GM10248 (cell line): ENCODE results near the gene TMEM18.

Source experiments
- CTCF ChIA-PET: fragments of 300-600 bp; sonication (Branson Sonifier 250); formaldehyde crosslinking; extraction: SDS; loops from one replicate; lab custom pipeline; 2021; ENCODE audit warnings: antibody characterized with exemption; lab: Yijun Ruan, JAX
- POLR2A ChIA-PET: fragments of 350-650 bp; sonication (Branson Sonifier 250); formaldehyde crosslinking; extraction: SDS; loops from one replicate; lab custom pipeline; 2020; ENCODE audit warnings: antibody characterized with exemption; lab: Yijun Ruan, JAX
- DNase-seq: peaks from one replicate; pipeline ENCODE4 v3.0.0; 2012; ENCODE audit errors: extremely low spot score
- TF ChIP-seq, protein P1 (sequence below): IDR thresholded peaks from 2 replicates; pipeline ENCODE4 v1.5.1; 2012; ENCODE audit warnings: mild to moderate bottlenecking, low read depth; ENCODE audit errors: extremely low read depth, missing control alignments, control extremely low read depth

Gene TMEM18

DNA sequence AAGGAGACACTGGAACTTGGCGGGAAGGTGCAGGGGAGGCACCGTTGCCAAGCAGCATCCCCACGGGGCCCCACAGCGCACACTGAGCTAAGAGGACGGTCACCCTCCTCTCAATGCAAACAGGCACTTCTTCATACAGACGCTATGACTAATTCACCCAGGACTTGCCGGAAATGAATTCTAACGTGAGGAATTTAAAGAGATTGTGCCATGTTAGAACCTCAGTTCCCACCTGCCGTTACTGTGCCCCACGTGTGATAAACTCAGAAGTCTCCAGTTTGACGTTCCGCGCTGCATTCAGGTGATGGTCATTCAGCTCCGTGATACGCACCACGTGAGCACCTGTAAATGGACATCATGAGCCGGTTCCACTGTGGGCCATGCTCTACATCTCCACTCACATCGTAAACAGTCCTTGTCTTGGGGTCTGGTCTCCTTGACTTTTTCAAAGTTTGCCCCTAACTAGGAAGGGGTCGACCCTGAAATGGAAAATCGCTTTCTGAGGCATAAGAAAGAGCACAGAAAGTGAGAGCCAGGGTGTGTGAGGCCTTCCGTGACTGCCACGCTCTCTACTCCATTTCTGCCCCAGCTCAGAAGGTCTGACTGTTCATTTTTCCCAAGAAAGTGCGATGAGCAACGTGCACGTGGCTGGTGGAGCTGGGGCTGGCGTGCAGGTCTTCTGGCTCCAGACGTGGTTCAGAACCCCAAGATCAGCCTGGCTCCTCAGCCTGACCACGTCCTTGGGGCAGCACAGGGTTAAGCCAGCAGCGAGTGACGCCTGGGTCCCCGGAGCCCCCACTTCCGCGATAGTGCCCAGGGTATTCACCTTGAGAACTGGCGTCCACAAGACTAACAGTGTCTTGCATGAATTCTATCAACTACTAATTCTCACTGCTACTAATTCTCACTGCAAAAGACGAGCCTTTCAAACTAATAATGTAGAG, 35.1 kb downstream of the TMEM18 start:
- POLR2A ChIA-PET, result no interaction called here

GRCh38 chr2:641164-641871, 35.9 kb downstream of the TMEM18 start:
- DNase-seq, result no peak
- TF ChIP-seq, protein P1, sequence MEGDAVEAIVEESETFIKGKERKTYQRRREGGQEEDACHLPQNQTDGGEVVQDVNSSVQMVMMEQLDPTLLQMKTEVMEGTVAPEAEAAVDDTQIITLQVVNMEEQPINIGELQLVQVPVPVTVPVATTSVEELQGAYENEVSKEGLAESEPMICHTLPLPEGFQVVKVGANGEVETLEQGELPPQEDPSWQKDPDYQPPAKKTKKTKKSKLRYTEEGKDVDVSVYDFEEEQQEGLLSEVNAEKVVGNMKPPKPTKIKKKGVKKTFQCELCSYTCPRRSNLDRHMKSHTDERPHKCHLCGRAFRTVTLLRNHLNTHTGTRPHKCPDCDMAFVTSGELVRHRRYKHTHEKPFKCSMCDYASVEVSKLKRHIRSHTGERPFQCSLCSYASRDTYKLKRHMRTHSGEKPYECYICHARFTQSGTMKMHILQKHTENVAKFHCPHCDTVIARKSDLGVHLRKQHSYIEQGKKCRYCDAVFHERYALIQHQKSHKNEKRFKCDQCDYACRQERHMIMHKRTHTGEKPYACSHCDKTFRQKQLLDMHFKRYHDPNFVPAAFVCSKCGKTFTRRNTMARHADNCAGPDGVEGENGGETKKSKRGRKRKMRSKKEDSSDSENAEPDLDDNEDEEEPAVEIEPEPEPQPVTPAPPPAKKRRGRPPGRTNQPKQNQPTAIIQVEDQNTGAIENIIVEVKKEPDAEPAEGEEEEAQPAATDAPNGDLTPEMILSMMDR, result no peak
- ChIA-PET POLR2A (no interaction called here), CTCF (no interaction called here)

More for the DNA sequence above, 35.1 kb downstream of the TMEM18 start:
- DNase-seq, result no peak
- TF ChIP-seq, protein P1, result no peak
- CTCF ChIA-PET, result no interaction called here

DNA sequence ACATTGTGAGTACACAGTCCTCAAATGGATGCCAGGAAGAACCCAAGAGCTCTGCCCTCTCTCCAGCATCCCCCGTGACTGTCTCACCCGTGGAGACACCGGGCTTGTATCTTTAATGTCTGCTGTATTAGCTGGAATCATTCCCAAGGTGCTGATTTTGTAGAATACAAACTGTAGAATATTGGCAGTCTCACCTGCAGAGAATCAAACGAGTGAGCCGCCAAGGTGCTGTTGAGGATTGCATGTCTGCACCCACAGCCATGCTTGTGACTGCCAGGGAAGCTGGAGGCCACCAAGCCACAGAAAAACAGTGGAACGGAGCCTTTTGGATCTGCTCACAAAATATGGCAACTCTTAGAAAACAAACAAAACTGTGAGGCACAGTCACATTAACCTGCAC, 37.5 kb downstream of the TMEM18 start:
- DNase-seq, result no peak
- CTCF ChIA-PET, result interaction anchor here (0.8 kb wide), 1 partner anchor 14 kb away, joined by 3 read pairs; no protein-coding TSS in a partner anchor
- POLR2A ChIA-PET, result no interaction called here
- TF ChIP-seq, protein P1, result no peak

DNA sequence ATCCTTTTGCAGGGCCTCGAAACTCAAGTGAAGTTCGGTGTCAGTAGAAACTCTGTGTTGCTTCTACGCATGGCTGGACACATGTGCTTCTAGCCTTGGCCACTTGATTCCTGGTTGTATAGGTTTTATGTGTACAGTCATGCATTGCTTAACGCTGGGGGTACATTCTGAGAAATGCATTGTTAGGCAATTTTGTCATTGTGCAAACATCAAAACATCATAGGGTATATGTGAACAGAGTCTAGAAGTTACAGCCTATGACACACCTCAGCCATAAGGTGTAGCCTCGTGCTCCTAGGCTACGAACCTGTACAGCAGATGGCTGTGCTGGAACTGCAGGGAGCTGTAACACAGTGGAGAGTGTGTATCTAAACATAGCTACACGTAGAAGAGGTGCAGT, 39.4 kb downstream of the TMEM18 start:
- CTCF ChIA-PET, result interaction anchor here (0.8 to 1.8 kb wide), 11 partner anchors 11 to 621 kb away, joined by 3 to 13 read pairs (median 3); no protein-coding TSS in a partner anchor
- TF ChIP-seq, protein P1, result no peak
- DNase-seq, result no peak
- POLR2A ChIA-PET, result no interaction called here

- TF ChIP-seq, protein P1, result no peak
- no peak for DNase-seq
- POLR2A ChIA-PET, result no interaction called here
- CTCF ChIA-PET, result interaction anchor here (0.8 to 1.8 kb wide), 12 partner anchors 11 to 620 kb away, joined by 3 to 13 read pairs (median 4); no protein-coding TSS in a partner anchor
These were observed 39.8 kb downstream of the TMEM18 start for GRCh38 chr2:637406-637776.
